IPS-20b (cell line): ENCODE data around the gene ITPR1.

Experiments
- H3K27ac ChIP-seq: one replicate; pipeline ENCODE4 v1.5.1; 2013; ENCODE audit warnings: low read length
- H3K27me3 ChIP-seq: 2 replicates; pipeline ENCODE4 v1.6.1; 2013; ENCODE audit warnings: mild to moderate bottlenecking, low read length, inconsistent platforms; ENCODE audit not compliant: insufficient read depth
- H3K36me3 ChIP-seq: 2 replicates; pipeline ENCODE4 v1.6.1; 2013; ENCODE audit warnings: low read depth, mild to moderate bottlenecking, inconsistent platforms, low read length, moderate library complexity; ENCODE audit not compliant: insufficient read depth
- H3K4me1 ChIP-seq: 2 replicates; pipeline ENCODE4 v1.6.1; 2013; ENCODE audit warnings: mild to moderate bottlenecking, control low read depth, inconsistent platforms, low read length, moderate library complexity; ENCODE audit not compliant: insufficient read depth
- H3K4me3 ChIP-seq: 2 replicates; pipeline ENCODE4 v1.5.1; 2013; ENCODE audit warnings: mild to moderate bottlenecking, low read length, inconsistent platforms
- H3K9ac ChIP-seq: 2 replicates; pipeline ENCODE4 v1.6.1; 2013; ENCODE audit warnings: low read depth, mild to moderate bottlenecking, inconsistent platforms, low read length, moderate library complexity
- H3K9me3 ChIP-seq: 2 replicates; pipeline ENCODE4 v1.6.1; 2013; ENCODE audit warnings: mild to moderate bottlenecking, low read depth, low read length, inconsistent platforms; ENCODE audit not compliant: insufficient read depth

The ITPR1 gene

DNA sequence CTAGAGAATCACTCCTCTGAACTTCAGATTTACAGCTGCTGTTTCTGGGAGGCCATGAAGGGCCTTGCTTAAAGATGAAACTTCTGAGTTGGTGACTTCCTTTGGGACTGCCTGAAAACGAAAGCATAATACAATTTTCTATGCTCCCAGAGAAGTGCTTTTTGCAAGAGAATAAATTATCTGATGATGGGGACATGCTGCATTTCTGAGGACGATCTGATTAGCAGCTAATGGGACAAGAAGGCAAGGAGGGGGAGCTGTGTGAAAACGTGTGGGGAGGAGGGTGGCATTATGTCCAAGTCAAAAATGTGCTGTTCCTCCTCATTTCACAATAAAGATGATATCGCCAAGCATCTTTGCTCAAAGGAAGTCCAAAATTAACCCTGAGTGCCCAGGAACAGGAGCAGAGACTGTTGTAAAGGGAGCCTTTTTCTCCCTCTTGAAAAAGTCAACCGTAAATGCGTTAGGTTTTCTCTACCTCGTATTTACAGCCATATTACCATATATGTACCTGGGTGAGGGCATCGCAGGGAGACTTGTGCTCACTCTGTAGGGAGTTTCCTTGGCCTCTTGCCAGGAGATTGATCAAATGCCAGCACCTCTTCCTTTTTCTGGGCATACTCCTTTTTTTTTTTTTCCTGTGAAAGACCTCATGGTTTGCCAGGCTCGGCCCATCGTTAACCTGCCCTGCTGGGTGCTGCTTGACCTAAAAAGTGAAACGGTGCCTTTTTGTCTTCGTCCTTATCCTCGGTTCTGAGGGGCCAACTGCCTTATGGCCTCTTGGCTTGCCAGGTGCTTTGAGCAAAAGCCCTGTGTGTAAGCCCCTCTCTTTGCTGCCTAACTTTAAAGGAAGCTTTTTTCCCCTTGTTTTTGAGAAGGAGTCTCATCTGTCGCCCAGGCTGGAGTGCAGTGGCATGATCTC lies 11.5 kb downstream of the ITPR1 start:
- Histone ChIP-seq H3K9me3 (no peaks in the 10 kb centered on the region), H3K4me1 (peaks cover 11% of the 10 kb centered on the region; the same call in 1 of the 2 replicates), H3K9ac (no peak overlapping the region), H3K27ac (no peak overlapping the region), H3K4me3 (no peak overlapping the region), H3K27me3 (no peaks in the 10 kb centered on the region), H3K36me3 (no peaks in the 10 kb centered on the region)

DNA sequence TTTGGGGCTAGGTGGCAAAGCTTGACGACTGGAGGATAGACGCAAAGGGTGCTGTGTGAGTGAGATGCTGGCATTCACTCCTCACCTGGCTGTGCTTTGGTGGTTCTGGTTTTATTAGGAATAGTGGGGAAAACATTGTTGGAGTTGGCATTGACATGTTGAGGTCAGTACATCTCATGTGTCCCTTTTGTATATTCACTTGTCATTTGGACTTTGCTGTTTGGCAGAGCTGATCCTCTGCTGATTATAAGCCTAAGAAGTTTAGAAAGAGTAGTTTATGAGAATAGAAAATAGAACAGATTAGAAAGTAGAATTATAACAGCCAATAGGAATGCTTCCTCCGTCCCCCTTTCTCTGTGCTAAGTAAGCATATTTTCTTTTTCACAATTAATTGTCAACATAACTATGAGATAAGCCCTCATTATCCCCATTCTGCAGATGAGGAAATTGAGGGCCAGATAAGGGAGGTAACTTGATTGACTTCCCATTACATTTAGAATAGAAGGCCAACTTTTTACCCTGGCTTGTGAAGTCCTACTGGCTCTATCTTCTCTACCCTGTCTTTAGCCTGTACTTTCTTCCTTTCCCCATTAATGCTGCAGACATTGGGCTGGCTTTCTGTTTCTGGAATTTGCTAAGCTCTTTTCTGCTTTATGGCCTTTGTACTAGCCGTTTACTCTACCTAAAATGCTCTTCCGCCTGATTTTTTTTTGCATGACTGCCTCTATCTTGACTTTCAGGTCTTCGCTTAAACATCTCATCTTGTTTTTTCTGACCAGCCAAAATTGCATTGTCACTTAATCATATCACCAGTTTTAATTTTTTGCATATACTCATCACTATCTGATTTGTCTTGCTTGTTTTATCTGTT lies 12.8 kb downstream of the ITPR1 start:
- no peak overlapping the region for H3K4me3 ChIP-seq
- H3K36me3 ChIP-seq, result no peaks in the 10 kb centered on the region
- no peak overlapping the region for H3K9ac ChIP-seq
- no peaks in the 10 kb centered on the region for H3K27me3 ChIP-seq
- H3K4me1 ChIP-seq, result peaks cover 11% of the 10 kb centered on the region; the same call in 1 of the 2 replicates
- H3K9me3 ChIP-seq, result no peaks in the 10 kb centered on the region
- no peak overlapping the region for H3K27ac ChIP-seq

DNA sequence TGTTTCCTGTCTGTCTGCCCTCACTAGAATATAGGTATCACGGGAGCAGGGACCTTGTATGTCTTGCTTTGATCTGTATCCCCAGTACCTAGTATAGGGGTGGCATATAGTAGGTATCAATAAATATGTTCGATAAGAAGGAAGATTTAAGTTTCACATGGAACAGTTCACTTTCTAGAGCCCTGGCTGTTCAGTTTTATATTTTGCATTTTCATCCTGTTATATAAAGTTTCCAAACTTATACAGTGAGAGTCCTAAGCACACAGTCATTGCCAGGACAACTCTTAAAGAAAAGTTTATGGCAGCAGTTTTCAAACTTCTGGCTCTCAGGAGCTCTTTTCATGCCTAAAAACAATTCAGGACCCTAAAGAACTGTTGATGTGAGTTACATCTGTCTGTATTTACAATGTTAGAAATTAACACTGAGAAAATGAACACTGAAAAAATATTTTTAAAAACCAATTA lies 13.4 kb downstream of the ITPR1 start:
- no peak overlapping the region for H3K27ac ChIP-seq
- H3K4me1 ChIP-seq, result peaks cover 11% of the 10 kb centered on the region; the same call in 1 of the 2 replicates

DNA sequence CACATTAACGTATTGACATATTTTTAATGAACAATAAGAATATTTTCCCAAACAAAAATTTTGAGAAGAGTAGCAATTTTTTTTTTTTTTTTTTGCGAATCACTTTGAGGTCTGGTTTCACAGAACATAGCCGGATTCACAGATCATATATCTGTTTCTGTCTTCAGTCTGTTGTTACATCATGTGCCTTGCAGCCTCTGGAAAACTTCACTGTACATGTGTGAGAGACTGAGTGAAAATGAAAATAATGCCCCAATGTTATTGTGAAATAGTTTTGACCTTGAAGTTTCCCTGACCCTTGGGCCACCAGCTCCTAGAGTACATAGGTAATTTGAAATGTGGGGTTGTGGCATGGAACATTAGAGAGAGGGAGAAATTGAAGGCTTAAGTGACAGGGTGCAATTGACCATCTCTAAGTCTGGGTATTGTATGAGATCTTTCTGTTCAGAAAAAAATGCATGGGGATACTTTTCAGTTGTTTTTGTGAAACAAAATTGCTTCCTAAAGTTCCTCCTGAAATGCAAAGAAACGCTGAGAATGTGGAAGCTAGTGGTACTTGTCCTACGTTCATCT lies 14.0 kb downstream of the ITPR1 start:
- Histone ChIP-seq H3K9me3 (no peaks in the 10 kb centered on the region), H3K4me3 (no peak overlapping the region), H3K36me3 (no peaks in the 10 kb centered on the region), H3K4me1 (peaks cover 11% of the 10 kb centered on the region; the same call in 1 of the 2 replicates), H3K27ac (no peak overlapping the region), H3K9ac (no peak overlapping the region), H3K27me3 (no peaks in the 10 kb centered on the region)

More for the DNA sequence above, 13.4 kb downstream of the ITPR1 start:
- Histone ChIP-seq H3K9ac (no peak overlapping the region), H3K4me3 (no peak overlapping the region), H3K9me3 (no peaks in the 10 kb centered on the region), H3K27me3 (no peaks in the 10 kb centered on the region), H3K36me3 (no peaks in the 10 kb centered on the region)

DNA sequence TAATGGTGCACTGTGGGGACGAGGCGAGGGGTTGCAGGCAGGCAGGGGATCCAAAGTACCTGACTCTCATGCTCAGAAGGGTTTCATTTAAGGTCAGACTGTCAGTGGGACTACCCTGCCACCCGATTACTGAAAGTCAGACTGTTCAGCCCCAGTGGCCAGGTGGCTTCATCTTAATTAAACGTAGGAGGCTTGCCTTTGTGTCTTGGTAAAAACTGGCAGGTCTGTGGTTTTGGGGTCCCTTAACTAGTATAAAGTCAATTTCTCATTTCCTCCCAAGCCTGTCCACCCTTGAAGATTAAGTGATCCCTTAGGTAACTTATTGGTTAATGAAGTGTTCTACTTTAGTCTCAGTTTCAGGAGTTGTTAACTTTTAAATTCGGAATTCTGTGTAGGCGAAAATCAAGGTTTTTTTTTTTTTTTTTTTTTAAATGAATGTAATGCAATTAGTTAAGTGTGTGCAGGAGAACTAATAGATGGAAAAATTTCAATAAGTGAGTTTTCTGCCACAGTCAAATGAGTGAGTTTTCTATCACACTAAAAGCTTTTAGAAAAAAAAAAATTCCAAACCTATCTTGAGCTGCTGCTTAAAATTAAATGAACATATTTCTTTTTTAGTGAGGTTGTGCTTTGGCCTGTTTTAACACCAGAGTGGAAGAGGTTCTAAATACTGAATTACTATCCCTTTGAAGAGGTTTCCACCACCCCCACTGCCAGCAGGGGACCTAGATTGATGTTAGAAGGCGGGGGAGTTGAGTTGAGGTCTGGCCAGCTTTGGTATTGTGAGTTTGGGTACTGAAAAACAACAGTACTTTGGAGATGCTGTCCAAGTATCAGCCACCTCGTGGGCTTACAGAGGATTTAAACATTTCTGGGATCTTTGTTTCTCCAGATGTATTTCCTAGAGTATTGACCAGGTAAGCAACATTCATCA lies 15.2 kb downstream of the ITPR1 start:
- H3K4me3 ChIP-seq, result 0 out of 2 replicates have a peak overlapping the region, but pooled peaks have one; percentile 7
- H3K27me3 ChIP-seq, result no peaks in the 10 kb centered on the region
- H3K9me3 ChIP-seq, result no peaks in the 10 kb centered on the region
- H3K27ac ChIP-seq, result no peak overlapping the region
- H3K4me1 ChIP-seq, result peaks cover 11% of the 10 kb centered on the region; the same call in 1 of the 2 replicates
- H3K36me3 ChIP-seq, result no peaks in the 10 kb centered on the region
- no peak overlapping the region for H3K9ac ChIP-seq

DNA sequence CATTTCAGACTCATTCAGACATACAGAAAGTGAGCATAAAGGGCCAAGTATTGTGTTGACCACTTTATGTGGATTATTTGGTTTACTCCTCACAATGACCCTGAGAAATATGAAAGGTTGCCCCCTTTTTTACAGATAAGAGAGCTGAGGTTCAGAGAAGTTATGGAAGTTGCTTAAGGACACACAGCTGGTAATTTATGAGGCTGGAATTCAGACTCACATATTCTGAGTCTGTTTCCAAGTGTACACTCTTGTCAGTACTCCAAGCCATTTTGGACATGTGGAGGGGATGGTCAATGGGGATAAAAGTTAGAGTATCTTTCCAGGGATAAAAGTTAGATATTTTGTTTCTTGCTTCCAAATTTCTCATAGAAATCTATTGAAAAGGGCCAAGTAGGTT lies 15.9 kb downstream of the ITPR1 start:
- no peak overlapping the region for H3K9ac ChIP-seq

DNA sequence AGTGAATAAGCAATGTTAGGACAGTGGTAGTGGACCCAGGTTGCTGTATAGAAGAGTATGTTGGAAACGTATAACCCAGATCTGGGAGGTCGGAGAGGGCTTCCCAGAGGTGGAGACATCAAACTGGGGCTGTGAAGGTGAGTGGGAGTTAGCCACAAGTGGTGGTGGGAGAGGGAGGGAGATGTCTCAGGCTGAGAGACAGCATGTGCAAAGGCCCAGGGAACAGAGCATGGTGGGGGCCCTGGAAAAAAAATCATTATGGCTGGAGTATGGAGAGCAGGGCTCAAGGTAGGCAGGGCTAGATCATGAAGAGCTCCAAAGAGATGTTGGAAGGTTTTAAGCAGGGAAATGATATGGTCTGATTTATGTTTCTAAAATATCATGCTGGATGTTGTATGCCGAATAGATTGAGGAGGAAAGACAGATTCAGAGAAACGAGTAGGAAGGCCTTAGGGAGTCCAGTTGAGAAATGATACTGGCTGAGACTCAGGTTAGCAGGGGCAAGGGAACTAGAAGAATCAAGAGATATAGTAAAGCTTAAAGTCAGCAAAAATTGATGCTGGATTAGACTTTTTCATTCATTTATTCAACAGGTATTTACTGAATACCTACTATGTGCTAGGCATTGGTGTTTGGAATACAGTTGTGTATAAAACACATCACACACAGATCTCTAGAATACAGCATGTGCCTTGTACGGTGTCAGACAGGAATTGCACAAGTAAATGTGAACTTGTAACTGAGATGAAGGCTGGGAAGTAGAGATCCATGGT lies 17.0 kb downstream of the ITPR1 start:
- H3K4me3 ChIP-seq, result no peak overlapping the region
- no peaks in the 10 kb centered on the region for H3K27me3 ChIP-seq
- no peaks in the 10 kb centered on the region for H3K9me3 ChIP-seq
- H3K4me1 ChIP-seq, result peaks cover 18% of the 10 kb centered on the region
- no peak overlapping the region for H3K27ac ChIP-seq
- no peaks in the 10 kb centered on the region for H3K36me3 ChIP-seq
- no peak overlapping the region for H3K9ac ChIP-seq

More for the DNA sequence above, 15.9 kb downstream of the ITPR1 start:
- no peak overlapping the region for H3K4me3 ChIP-seq
- H3K27me3 ChIP-seq, result no peaks in the 10 kb centered on the region
- peaks cover 12% of the 10 kb centered on the region; the same call in 1 of the 2 replicates for H3K4me1 ChIP-seq
- H3K36me3 ChIP-seq, result no peaks in the 10 kb centered on the region
- H3K9me3 ChIP-seq, result no peaks in the 10 kb centered on the region
- no peak overlapping the region for H3K27ac ChIP-seq

DNA sequence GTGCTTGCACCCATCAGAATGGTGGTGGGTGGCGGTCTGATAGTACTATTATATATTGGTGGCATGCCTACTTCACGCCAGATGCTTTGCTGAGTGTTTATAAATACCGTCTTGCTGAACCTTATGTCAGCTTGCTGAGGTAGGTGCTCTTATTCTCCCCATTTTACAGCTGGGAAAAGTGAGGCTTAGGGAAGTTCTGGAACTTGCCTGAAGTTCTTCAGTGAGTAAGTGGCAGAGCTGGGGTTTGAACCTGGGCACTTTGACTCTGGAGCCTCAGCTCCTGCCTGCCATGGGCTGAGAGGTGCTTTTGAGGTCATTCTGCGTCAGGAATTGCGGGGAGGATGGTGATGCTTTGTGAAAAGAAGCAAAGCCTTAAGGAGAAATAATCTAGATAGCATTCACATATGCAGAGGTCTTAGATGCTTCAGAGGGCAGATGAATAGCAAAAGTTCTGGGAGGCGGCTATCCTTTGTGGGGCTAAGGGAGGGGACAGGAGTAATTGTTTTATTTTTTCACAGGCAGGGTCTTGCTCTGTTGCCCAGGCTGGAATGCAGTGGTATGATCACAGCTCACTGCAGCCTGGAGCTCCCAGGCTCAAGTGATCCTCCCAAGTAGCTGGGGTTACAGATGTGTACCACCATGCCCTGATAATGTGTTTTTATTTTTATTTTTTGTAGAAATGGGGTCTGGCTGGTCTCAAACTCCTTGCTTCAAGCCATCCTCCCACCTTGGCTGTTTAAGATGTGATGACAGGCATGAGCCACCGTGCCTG lies 18.5 kb downstream of the ITPR1 start:
- Histone ChIP-seq H3K9ac (no peak overlapping the region), H3K4me1 (peaks cover 27% of the 10 kb centered on the region), H3K9me3 (no peaks in the 10 kb centered on the region), H3K27me3 (no peaks in the 10 kb centered on the region), H3K4me3 (no peak overlapping the region), H3K27ac (no peak overlapping the region), H3K36me3 (no peaks in the 10 kb centered on the region)

DNA sequence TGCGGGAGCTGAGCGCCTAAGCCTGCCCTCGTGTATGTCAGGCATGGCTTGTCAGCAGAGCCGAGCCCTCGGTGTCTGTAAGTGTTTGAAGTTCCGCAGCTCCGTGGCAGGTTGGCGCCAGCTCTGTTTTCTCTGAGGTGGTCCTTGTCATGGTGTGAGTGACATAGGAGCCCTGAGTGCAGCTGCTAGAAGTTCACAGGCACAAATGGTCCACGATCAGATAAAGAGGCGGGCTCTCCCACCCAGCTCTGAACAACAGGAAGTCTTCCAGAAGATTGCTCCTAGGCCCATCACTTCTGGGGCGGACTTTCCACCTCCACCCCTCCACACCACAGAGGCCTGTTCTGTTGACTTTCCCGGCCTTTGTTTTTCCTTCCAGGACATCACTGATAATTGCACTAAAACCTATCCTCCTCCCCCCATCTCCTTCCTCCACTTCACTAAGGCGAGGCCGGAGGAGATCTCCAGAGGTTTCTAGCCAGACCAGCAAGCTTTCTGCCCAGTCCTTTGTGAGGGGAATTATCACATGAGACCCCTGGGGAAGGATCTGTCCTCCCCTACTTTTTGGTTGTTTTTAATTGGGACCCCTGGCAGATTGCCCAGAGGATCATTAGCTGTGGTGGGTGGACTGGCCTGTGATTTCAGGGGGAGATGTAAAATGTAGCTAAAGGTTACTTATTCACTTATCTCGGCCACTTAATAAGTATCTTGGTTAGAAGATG lies 19.9 kb downstream of the ITPR1 start:
- Histone ChIP-seq H3K4me1 (peaks cover 27% of the 10 kb centered on the region), H3K4me3 (no peak overlapping the region), H3K27ac (no peak overlapping the region), H3K9me3 (no peaks in the 10 kb centered on the region), H3K27me3 (no peaks in the 10 kb centered on the region), H3K9ac (no peak overlapping the region), H3K36me3 (no peaks in the 10 kb centered on the region)
